GM19351 (cell line): ENCODE data around the gene TWNK.
A peak's percentile ranks its signal among the peaks of the same experiment; 100 is the strongest.

Source experiments
- ATAC-seq: cut with Tn5 transposase; IDR thresholded peaks from one replicate; pipeline ENCODE4 v1.9.1; 2021; ENCODE audit warnings: mild to moderate bottlenecking, moderate library complexity; ENCODE audit not compliant: unreplicated experiment

Gene TWNK

GRCh38 chr10:100986952-100987684 lies at the start of gene TWNK, which contains the start of gene MRPL43:
TSS of gene TWNK (plus strand) at chr10:100987543. CDS start at chr10:100988211, 668 bp downstream.
TSS of gene MRPL43 (minus strand) at chr10:100987497. CDS start at chr10:100987443, 54 bp downstream.
- peak; percentile 78 for ATAC-seq

DNA sequence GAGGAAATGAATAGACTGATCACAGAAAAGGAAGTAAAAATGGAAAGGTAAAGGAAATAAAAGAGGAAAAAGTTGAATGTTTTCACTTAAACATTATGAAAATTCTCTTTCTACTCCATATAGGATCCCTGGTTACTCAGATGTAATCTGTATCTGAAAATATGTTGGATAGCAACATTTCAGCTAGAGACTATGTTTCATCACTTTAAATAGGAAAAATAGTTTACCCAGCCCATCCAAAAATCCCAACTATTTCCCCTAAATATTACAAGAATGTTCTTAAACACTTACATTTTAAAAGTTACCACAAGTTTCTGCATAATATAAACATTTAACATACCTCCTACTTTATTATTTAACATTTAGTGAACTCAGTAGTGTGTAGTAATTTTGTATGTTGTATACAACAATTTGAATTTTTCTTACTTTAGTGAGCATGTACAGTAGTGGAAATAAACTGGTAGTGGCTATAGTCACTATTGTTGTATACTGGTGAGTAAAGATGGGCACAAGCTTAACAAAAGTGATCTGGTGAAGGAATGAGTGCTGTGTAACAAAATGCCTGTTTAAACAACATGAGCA lies 47.5 kb upstream of the TWNK start:
- ATAC-seq = no peak

DNA sequence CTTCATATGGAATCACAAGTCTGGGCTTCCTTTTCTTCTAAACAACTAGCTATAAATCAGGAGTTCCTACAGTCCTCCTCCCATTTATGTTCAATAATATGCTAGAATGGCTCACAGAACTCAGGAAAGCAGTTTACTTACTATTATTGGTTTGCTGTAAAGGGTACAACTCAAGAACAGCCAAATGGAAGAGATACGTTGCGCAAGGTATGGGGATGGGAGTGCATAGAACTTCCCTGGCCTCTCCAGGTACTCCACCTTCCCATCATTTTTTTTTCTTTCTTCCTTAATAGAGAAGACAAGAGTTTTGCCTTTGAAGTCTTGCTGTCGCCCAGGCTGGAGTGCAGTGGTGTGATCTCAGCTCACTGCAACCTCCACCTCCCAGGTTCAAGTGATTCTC lies 45.1 kb upstream of the TWNK start:
- ATAC-seq = no peak

- ATAC-seq = no peak
Observed at GRCh38 chr10:100943508-100943907, 43.8 kb upstream of the TWNK start.

- ATAC-seq = no peak
Observed at GRCh38 chr10:100945754-100946153, 41.6 kb upstream of the TWNK start.

- ATAC-seq = no peak
Observed at GRCh38 chr10:100948916-100949315, 38.4 kb upstream of the TWNK start.

DNA sequence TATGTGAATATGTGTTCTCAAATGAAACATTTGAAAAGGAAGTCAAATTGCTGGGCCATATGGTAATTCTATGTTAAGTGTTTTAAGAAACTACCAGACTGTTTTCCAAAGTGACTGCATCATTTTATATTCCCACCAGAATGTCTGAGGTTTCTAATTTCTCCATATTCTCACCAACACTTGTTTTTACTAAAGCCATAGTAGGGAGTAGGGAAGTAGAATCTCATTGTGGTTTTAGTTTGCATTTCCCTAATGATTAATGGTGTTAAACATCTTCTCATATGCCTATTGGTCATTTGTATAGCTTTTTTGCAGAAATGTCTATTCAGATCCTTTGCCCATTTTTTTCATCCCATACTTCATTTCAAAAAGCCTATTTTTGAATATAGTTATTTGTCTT lies 27.1 kb upstream of the TWNK start:
- ATAC-seq = no peak

DNA sequence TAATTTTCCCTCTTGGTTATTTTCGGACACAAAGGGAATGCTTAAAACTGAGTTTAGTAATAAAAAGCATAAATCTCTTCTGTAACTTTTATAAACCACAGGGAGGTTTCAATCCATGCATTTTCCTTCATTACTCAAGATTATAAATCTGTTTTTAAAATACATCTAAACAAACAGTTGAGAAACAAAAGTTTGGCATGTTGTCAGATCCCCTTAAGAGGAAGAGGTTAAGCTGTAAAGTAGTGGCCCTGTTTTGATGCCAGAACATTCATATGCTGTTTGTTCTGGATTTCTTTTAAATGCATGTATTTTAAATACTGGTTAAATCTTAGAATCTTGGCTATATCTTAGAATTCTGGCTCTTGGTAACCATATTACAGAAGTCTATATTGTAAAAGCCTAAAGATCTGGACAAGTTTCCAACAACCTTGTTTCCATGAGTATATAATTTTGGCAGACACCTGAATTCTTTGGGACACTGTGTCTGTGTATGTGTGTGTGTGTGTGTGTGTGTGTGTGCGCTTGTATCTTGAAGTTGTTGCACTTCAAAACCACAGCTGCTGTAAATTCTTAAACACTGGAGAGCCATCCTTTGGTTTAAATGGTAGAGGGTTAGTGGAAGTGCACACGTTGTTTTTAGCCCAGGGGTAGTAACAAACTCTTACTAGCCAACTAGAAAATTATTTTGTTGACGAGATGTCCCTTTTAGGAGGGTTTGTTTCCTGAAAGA lies 24.8 kb upstream of the TWNK start:
- ATAC-seq = no peak

GRCh38 chr10:100963826-100964225 lies 23.5 kb upstream of the TWNK start:
- no peak for ATAC-seq

DNA sequence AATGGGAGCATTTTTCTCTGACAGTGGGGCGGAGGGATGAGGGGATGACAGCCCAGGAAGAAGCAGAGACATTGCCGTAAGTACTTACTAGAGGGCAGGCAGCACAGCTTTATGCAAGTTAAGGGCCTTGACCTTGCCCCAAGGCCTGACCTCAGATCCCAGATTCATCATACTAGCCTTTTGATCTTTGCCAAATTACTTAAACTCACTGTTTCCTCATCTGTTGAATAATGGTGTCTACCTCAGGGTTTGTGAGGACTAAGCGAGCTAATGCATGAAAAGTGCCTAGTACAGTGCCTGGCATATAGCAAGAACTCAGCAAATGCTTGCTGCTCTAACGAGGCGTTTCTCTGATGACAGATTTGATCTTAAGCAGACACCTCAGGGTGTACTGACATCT lies 21.5 kb upstream of the TWNK start:
- ATAC-seq = no peak

GRCh38 chr10:100966887-100967286 lies 20.5 kb upstream of the TWNK start:
- no peak for ATAC-seq

GRCh38 chr10:100967332-100967731 lies 20.0 kb upstream of the TWNK start:
- no peak for ATAC-seq

GRCh38 chr10:100968062-100968736 lies 19.1 kb upstream of the TWNK start:
- no peak for ATAC-seq

DNA sequence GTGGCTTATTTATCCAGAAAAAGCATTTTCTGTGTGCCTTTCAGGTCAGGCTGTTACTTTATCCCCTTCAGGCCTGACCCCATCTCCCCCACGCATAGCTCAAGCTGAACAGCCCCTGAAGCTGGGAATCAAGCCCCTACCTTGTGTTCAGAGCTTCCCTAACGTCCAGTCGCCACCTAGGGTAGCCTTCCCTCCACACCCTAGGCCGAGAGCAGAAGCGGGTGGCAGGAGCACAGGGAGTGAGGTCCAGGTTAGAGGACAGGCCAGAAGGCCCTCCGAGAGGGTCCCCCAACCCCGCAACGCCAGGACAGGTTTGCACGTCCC lies 18.5 kb upstream of the TWNK start:
- ATAC-seq = no peak

GRCh38 chr10:100969187-100970075 lies 17.9 kb upstream of the TWNK start, which contains the start of gene SEMA4G:
TSS of gene SEMA4G (plus strand) at chr10:100969504. CDS start at chr10:100972913, 3,409 bp downstream.
- ATAC-seq = no peak

DNA sequence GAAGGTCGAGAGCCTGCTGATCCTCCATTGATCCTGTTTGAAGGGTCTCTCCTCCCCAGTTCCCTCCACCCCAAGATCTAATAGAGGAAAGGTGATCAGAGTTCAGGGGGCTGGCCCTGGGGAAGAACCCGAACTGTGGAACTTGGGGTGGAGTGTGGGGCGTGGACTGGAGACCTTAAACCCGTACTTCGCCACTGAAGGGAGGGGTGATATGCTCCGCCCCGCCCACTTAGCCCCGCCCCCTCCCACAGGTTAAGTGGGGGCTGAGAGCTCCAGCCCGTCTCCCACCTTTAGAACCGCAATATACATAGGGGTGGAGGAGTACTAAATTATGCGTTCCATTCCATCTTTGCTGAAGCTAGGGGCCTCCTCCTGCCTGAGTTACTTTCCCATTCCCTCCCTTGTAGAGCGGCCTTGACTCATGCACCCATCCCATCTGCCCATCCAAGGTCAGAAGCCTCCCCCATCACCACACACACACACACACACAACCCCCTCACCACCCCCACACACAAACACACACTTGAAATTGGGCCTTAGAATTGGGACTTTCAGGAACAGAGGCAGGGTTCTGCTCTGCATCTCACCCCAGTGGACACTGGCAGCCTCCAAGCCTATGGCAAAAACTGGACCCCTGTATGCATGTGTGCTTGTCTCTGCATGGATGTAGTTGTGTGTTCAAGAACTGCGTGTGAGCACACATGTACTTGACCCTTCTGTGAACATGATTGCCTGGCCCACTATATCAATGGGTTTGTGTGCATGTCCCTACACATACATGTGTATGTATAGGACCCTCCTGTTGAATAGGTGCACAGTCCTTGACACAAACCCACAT lies 17.0 kb upstream of the TWNK start:
- ATAC-seq = no peak

DNA sequence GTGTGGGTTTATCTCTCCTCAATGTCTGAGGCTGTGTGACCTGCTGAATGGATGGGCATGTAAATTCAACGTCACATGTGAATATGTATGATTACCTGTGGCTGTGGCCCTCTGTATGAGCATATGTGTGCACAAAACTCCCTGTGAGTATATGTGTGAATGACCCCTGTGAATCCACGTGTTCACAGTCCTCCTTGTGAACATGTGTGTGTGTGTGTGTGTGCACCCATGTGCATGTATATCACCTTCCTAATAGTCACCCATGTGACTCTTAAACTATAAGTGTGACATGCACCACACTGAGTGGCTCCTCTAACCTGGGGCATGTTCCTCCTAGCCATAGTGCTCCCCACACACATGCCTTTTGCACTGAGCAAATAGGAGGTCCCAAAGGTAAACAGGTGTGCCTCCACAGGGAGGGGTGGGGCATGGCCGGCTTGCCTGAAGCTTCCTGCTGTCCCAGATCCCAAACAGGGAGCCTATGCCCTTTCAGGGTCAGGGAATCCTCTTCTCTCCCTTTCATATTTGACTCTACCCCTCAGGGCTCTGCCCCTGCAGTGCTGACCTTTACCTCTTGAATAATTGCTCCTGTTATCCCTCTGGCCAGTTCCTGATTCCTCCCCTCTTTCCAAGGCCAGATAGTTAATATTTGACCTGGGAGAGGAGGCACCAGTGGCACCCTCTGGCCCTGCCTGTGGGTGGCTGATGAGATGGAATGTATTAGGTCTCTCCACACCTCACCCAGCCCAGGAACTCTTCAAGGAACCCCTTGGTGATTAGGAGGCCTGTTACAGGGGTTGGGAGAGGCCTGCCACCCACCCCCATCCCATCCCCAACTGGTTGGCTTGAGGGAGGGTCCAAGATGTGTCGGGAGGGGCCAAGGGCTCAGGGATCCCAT lies 16.2 kb upstream of the TWNK start:
- no peak for ATAC-seq

GRCh38 chr10:100972115-100972903 lies 15.0 kb upstream of the TWNK start:
- ATAC-seq = no peak
